Measurements from ENCODE around the gene TTC32. TPM values are rescaled to one million over a fixed set of nuclear protein-coding genes. Genes with fewer than 3 reads are reported as not detected.

TTC32 gene
- total RNA-seq, 4 donors from 2014 or later, result 10.8 to 42.6 (median 17.7) TPM

DNA sequence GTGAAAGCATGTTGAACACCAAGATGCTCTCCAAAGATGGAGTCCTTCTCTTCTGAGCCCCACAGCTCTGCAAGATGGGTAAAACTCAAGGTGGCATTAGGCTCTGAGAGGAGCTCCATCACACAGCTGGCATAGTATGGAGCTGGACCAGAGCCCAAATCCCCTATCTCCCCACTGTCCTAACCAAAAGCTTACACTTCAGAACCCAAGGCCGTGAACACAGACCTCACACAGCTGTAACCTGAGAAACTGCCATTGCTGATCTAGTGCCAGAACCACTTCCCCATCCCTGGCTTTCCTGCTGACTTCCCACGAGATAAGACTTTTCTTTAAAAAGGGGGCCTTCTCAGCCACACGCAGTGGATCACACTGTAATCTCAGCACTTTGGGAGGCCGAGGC is 25.0 kb downstream of the TTC32 start:
- Histone ChIP-seq H3K9me3 (no peaks in the 10 kb centered on the region), H3K36me3 (no peaks in the 10 kb centered on the region), H3K27ac (no peak overlapping the region), H3K4me1 (no peaks in the 10 kb centered on the region), H3K27me3 (no peaks in the 10 kb centered on the region), H3K4me3 (no peak overlapping the region)
- 85% methylated on average over 4 of the region's 4 CpGs for WGBS
- TF ChIP-seq EP300 (IDR thresholded peaks at IDR 0.05) (no peak), POLR2A (IDR thresholded peaks at IDR 0.05) (no peak), POLR2AphosphoS5 (IDR thresholded peaks at IDR 0.05) (no peak)
- TF ChIP-seq, protein P1, sequence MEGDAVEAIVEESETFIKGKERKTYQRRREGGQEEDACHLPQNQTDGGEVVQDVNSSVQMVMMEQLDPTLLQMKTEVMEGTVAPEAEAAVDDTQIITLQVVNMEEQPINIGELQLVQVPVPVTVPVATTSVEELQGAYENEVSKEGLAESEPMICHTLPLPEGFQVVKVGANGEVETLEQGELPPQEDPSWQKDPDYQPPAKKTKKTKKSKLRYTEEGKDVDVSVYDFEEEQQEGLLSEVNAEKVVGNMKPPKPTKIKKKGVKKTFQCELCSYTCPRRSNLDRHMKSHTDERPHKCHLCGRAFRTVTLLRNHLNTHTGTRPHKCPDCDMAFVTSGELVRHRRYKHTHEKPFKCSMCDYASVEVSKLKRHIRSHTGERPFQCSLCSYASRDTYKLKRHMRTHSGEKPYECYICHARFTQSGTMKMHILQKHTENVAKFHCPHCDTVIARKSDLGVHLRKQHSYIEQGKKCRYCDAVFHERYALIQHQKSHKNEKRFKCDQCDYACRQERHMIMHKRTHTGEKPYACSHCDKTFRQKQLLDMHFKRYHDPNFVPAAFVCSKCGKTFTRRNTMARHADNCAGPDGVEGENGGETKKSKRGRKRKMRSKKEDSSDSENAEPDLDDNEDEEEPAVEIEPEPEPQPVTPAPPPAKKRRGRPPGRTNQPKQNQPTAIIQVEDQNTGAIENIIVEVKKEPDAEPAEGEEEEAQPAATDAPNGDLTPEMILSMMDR (IDR thresholded peaks at IDR 0.05), result no peak
- DNase-seq (ENCODE audit: low spot score in 2 of 2), result peak in 1 of 2 donors; percentile 20

DNA sequence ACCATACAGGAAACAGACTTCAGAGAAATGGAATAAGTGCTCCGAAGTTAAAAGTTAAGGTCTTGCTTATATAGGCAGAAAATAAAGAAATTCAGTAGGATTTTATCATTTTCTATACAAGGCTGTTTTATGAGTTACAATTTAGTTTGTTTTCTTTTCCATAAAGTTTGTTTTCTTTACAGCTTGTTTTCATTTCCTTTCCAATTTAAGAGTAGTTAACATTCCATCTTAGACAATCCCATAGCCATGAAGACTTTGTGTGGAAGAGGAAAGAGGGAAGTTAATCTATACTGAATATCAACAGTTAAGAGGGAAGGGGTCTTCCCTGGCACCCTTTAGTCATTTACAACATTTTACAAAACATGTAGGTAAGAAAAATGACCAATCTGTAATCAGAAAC is 26.5 kb downstream of the TTC32 start:
- WGBS, result 94% methylated on average over 1 of the region's 1 CpG
- no peaks in the 10 kb centered on the region for H3K36me3 ChIP-seq
- no peak overlapping the region for H3K4me3 ChIP-seq
- TF ChIP-seq POLR2A (IDR thresholded peaks at IDR 0.05), result no peak
- no peak for TF ChIP-seq EP300 (IDR thresholded peaks at IDR 0.05)
- TF ChIP-seq POLR2AphosphoS5 (IDR thresholded peaks at IDR 0.05), result no peak
- TF ChIP-seq, protein P1 (IDR thresholded peaks at IDR 0.05), result no peak
- H3K27ac ChIP-seq, result no peak overlapping the region
- no peaks in the 10 kb centered on the region for H3K27me3 ChIP-seq
- H3K4me1 ChIP-seq, result no peaks in the 10 kb centered on the region
- H3K9me3 ChIP-seq, result no peaks in the 10 kb centered on the region
- DNase-seq (ENCODE audit: low spot score in 2 of 2), result no peak

DNA sequence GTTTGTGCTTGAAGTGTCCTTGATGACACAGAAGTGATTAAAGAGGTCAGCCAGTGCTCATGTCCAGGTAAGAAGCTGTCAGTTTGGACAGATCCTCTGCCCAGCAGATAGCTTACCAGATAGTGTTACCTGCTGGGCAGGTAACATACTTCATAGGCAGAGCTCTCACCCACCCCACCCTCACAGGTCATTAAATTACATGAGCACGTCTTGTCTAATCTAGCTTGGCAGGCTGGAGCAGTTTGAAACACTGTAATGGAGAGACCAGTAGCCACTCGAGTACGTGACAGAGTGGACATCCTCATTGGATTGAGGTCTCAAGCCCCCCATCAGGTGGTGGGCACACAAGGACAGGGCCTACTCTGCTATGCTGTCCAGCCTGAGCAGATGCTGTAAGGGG is 27.1 kb downstream of the TTC32 start:
- no peaks in the 10 kb centered on the region for H3K4me1 ChIP-seq
- DNase-seq (ENCODE audit: low spot score in 2 of 2), result peak in 1 of 2 donors; percentile 35
- no peak for TF ChIP-seq POLR2A (IDR thresholded peaks at IDR 0.05)
- TF ChIP-seq EP300 (IDR thresholded peaks at IDR 0.05), result no peak
- TF ChIP-seq, protein P1 (IDR thresholded peaks at IDR 0.05), result no peak
- no peak for TF ChIP-seq POLR2AphosphoS5 (IDR thresholded peaks at IDR 0.05)
- no peak overlapping the region for H3K27ac ChIP-seq
- 92% methylated on average over 3 of the region's 3 CpGs for WGBS
- H3K27me3 ChIP-seq, result no peaks in the 10 kb centered on the region
- no peaks in the 10 kb centered on the region for H3K36me3 ChIP-seq
- no peak overlapping the region for H3K4me3 ChIP-seq
- no peaks in the 10 kb centered on the region for H3K9me3 ChIP-seq

DNA sequence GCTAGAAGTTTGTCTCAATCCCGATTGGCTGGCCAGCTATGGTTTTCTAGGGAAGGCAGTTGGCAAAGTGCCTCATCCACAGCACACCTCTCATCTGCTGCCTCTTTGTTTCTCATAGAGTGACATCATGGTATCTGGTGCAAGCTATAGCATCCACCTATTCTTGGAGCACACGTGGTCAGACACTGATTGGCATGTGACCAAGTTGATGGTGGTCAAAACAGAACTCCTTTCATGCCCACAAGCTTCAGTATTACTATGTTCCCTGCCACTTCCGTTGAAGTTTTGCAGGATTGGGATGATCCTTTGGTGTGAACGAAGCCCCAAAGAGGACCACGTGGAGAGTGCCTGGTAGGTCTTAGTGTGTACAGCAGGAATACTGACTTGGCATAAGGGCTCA is 28.8 kb downstream of the TTC32 start:
- TF ChIP-seq EP300 (IDR thresholded peaks at IDR 0.05) (no peak), POLR2AphosphoS5 (IDR thresholded peaks at IDR 0.05) (no peak), POLR2A (IDR thresholded peaks at IDR 0.05) (no peak)
- TF ChIP-seq, protein P1 (IDR thresholded peaks at IDR 0.05), result no peak
- H3K4me1 ChIP-seq, result peaks cover 7% of the 10 kb centered on the region
- H3K4me3 ChIP-seq, result no peak overlapping the region
- H3K9me3 ChIP-seq, result no peaks in the 10 kb centered on the region
- H3K27me3 ChIP-seq, result no peaks in the 10 kb centered on the region
- peak; percentile 10 to 16 for DNase-seq (ENCODE audit: low spot score in 2 of 2)
- no peak overlapping the region for H3K27ac ChIP-seq
- no peaks in the 10 kb centered on the region for H3K36me3 ChIP-seq
- 95% methylated on average over 5 of the region's 5 CpGs for WGBS

DNA sequence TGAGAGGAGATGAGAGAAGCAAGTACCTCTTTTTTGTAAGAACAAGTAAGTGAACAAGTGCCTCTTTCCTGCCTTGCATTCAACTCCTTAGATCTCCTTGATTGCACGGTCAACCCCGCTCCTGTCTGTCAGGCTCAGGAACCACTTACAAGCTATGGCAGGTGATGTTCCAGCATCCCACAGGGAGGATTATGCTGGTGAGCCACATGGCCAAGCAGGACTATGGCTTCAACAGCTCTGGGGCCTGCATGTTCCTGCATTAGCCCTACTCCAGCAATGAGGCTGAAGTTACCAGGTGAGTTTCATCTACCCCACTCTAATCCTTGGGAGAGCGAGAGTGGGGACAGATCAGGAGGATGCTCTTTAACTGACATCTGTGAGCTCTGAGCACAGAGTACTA is 29.5 kb downstream of the TTC32 start:
- no peaks in the 10 kb centered on the region for H3K36me3 ChIP-seq
- H3K27me3 ChIP-seq, result no peaks in the 10 kb centered on the region
- H3K9me3 ChIP-seq, result no peaks in the 10 kb centered on the region
- WGBS, result 81% methylated on average over 3 of the region's 3 CpGs
- no peak overlapping the region for H3K4me3 ChIP-seq
- peaks cover 7% of the 10 kb centered on the region for H3K4me1 ChIP-seq
- no peak for TF ChIP-seq POLR2A (IDR thresholded peaks at IDR 0.05)
- TF ChIP-seq, protein P1 (IDR thresholded peaks at IDR 0.05), result no peak
- no peak for TF ChIP-seq EP300 (IDR thresholded peaks at IDR 0.05)
- TF ChIP-seq POLR2AphosphoS5 (IDR thresholded peaks at IDR 0.05), result no peak
- no peak overlapping the region for H3K27ac ChIP-seq
- DNase-seq (ENCODE audit: low spot score in 2 of 2), result peak; percentile 5 to 37

Measured in suprapubic skin (tissue), 4 donors.